Smooth muscle cell (in vitro differentiated cells): ENCODE measurements around the gene BCR. TPM values are rescaled to one million over a fixed set of nuclear protein-coding genes. Genes with fewer than 3 reads are reported as not detected.

Experiments used
- DNase-seq: peaks from one replicate; lab custom pipeline; 2025; ENCODE audit not compliant: unreplicated experiment; lab: John Stamatoyannopoulos, UW
- H2AFZ ChIP-seq: fragments of 200-600 bp; sonication (generic); 2 replicates; pipeline ENCODE4 v1.6.0; 2016; ENCODE audit warnings: antibody characterized with exemption, low read depth, mild to moderate bottlenecking
- H3F3A ChIP-seq: fragments of 200-600 bp; sonication (generic); 2 replicates; pipeline ENCODE4 v1.6.0; 2017; ENCODE audit warnings: antibody characterized with exemption, low read depth
- H3K27ac ChIP-seq: fragments of 200-600 bp; sonication (generic); 2 replicates; pipeline ENCODE4 v1.5.1; 2016; ENCODE audit warnings: low read depth, mild to moderate bottlenecking
- H3K27me3 ChIP-seq: fragments of 200-600 bp; sonication (generic); 2 replicates; pipeline ENCODE4 v1.6.1; 2016; ENCODE audit warnings: low read depth, mild to moderate bottlenecking
- H3K36me3 ChIP-seq: fragments of 200-600 bp; sonication (generic); 2 replicates; pipeline ENCODE4 v1.5.1; 2016; ENCODE audit warnings: low read depth
- H3K4me1 ChIP-seq: fragments of 200-600 bp; sonication (generic); 2 replicates; pipeline ENCODE4 v1.5.1; 2016; ENCODE audit warnings: low read depth
- H3K4me2 ChIP-seq: fragments of 200-600 bp; sonication (generic); 2 replicates; pipeline ENCODE4 v1.6.0; 2016; ENCODE audit warnings: mild to moderate bottlenecking
- H3K4me3 ChIP-seq: fragments of 200-600 bp; sonication (generic); 2 replicates; pipeline ENCODE4 v1.5.1; 2016; ENCODE audit warnings: mild to moderate bottlenecking
- H3K79me2 ChIP-seq: fragments of 200-600 bp; sonication (generic); 2 replicates; pipeline ENCODE4 v1.6.0; 2016; ENCODE audit warnings: low read depth, mild to moderate bottlenecking
- H3K9ac ChIP-seq: fragments of 200-600 bp; sonication (generic); 2 replicates; pipeline ENCODE4 v1.6.0; 2016; ENCODE audit warnings: low read depth
- H3K9me3 ChIP-seq: fragments of 200-600 bp; sonication (generic); replicated peaks from 2 replicates; pipeline ENCODE4 v1.5.1; 2016; ENCODE audit warnings: low read depth
- H4K20me1 ChIP-seq: fragments of 200-600 bp; sonication (generic); 2 replicates; pipeline ENCODE4 v1.6.0; 2016; ENCODE audit warnings: low read depth
- WGBS: methylation state at CpG from one replicate; pipeline ENCODE4 v1.1.7; 2016; ENCODE audit warnings: low lambda C conversion rate; 5-methylcytosine and 5-hydroxymethylcytosine counted together
- polyA plus RNA-seq: library from polyadenylated mRNA; unstranded; fragments of >200 nt; fragmentation: Nextera tagmentation; extraction: Ambion mirVana; gene quantifications from 2 replicates; pipeline ENCODE4 v1.2.1, GENCODE V29; 2016
- total RNA-seq: library from RNA; depleted of rRNA; stranded (reverse); fragments of >200 nt; gene quantifications from 2 replicates; pipeline ENCODE4 v1.2.3, GENCODE V29; 2014
- TF ChIP-seq, protein P1 (sequence below): fragments of 200-600 bp; sonication (generic); IDR thresholded peaks from 2 replicates; pipeline ENCODE4 v1.5.1; 2017; ENCODE audit warnings: borderline replicate concordance, mild to moderate bottlenecking, antibody characterized with exemption; ENCODE audit not compliant: insufficient read depth, poor library complexity, severe bottlenecking

The BCR gene
- total and polyA plus RNA-seq, 2 experiments from 2014 or later: 11.1 to 13.4 TPM

DNA sequence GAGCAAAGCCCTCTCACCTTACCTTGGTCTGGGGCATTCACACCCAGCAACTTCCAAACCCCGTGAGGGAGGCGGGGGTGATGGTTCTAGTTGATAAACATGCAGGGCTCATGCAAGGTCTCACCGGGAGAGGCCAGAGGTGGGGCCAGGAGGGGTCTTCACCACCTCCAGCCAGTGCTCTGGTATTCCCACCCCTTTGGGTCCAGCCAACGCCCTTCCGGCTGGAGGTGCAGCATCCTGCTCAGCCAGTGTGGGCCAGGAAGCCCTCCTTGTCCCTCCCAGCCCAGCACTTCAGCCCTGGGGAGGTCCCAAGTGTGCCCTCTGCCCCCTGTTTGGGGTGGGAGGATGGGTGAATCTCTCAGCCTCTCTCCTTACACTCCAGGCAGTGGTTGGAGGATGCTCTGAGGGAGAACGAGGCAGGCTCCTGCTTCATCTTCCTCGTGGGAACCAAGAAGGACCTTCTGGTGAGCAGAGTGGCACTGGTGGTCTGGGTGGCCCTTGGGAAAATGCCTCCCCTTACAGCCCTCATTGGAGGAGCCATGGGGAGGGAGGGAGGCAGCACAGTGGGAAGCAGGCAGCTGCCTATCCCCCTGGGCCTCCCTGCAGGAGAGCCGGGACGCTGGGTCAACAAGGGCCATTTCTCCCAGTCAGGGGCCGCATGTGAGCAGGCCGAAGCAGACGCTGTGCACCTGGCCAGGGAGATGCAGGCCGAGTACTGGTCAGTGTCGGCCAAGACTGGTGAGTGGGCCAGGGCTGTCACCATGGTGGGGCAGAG lies 21.6 kb upstream of the BCR start:
- Histone ChIP-seq H2AFZ (no peak overlapping the region), H3K4me3 (no peak overlapping the region), H3K27me3 (no peaks in the 10 kb centered on the region), H3K79me2 (no peaks in the 10 kb centered on the region), H3K36me3 (no peaks in the 10 kb centered on the region), H3K4me1 (peaks cover 4% of the 10 kb centered on the region), H4K20me1 (no peaks in the 10 kb centered on the region), H3K4me2 (no peak overlapping the region), H3F3A (no peaks in the 10 kb centered on the region), H3K9me3 (no peaks in the 10 kb centered on the region), H3K9ac (no peak overlapping the region), H3K27ac (no peak overlapping the region)
- TF ChIP-seq, protein P1, sequence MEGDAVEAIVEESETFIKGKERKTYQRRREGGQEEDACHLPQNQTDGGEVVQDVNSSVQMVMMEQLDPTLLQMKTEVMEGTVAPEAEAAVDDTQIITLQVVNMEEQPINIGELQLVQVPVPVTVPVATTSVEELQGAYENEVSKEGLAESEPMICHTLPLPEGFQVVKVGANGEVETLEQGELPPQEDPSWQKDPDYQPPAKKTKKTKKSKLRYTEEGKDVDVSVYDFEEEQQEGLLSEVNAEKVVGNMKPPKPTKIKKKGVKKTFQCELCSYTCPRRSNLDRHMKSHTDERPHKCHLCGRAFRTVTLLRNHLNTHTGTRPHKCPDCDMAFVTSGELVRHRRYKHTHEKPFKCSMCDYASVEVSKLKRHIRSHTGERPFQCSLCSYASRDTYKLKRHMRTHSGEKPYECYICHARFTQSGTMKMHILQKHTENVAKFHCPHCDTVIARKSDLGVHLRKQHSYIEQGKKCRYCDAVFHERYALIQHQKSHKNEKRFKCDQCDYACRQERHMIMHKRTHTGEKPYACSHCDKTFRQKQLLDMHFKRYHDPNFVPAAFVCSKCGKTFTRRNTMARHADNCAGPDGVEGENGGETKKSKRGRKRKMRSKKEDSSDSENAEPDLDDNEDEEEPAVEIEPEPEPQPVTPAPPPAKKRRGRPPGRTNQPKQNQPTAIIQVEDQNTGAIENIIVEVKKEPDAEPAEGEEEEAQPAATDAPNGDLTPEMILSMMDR: no peak
- no peak for DNase-seq
- 87% methylated on average over 14 of the region's 14 CpGs for WGBS

DNA sequence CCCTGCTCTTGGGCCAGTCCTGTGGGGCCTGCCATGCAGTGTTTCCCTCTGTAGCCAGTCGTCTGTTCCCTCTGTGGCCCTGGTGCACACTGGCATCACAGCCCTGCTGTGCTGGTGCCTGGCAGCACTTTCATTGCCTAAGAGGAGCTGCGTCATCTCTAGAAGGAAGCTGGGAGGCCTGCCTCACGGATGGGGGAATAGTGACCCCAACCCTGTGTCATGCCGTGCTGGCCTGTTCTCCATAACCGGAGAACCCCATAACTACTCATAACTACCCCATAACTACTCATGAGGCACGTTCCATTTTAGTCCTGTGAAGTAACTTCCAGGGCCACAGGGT lies 21.0 kb upstream of the BCR start:
- H3K36me3 ChIP-seq: no peaks in the 10 kb centered on the region
- H3K9me3 ChIP-seq: no peaks in the 10 kb centered on the region
- no peak overlapping the region for H3K4me3 ChIP-seq
- H3F3A ChIP-seq: no peaks in the 10 kb centered on the region
- H3K27me3 ChIP-seq: no peaks in the 10 kb centered on the region
- no peaks in the 10 kb centered on the region for H3K79me2 ChIP-seq
- WGBS: 100% methylated on average over 5 of the region's 6 CpGs
- TF ChIP-seq, protein P1: no peak
- no peak overlapping the region for H2AFZ ChIP-seq
- peaks cover 4% of the 10 kb centered on the region for H3K4me1 ChIP-seq
- no peaks in the 10 kb centered on the region for H4K20me1 ChIP-seq
- no peak overlapping the region for H3K27ac ChIP-seq
- H3K9ac ChIP-seq: no peak overlapping the region
- no peak overlapping the region for H3K4me2 ChIP-seq
- DNase-seq: no peak

DNA sequence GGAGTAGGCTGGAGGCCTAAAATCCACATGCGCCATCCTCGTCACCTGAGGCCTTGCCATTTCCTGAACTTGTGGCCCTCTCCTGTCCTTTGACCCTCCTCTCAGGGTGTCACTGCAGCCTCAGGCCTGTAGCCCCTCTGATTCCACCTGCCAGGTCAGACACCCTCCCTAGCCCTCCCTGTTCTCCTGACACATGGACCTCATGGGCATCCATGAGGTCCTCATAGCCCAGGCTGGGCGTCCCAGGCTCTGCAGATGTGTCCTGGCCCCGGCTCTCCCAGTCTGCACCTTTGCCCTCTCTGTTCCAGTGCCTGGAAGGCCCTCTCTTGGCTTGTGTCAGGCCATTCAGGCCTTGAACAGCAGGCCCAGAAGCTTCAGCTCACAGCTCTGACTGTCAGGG lies 19.3 kb upstream of the BCR start:
- no peaks in the 10 kb centered on the region for H4K20me1 ChIP-seq
- no peak overlapping the region for H3K4me3 ChIP-seq
- H3K9ac ChIP-seq: no peak overlapping the region
- DNase-seq: no peak
- H3K36me3 ChIP-seq: no peaks in the 10 kb centered on the region
- TF ChIP-seq, protein P1: no peak
- H3K27me3 ChIP-seq: no peaks in the 10 kb centered on the region
- no peak overlapping the region for H2AFZ ChIP-seq
- no peak overlapping the region for H3K4me2 ChIP-seq
- 94% methylated on average over 4 of the region's 4 CpGs for WGBS
- H3K4me1 ChIP-seq: peaks cover 4% of the 10 kb centered on the region
- H3K27ac ChIP-seq: no peak overlapping the region
- no peaks in the 10 kb centered on the region for H3K9me3 ChIP-seq
- no peaks in the 10 kb centered on the region for H3F3A ChIP-seq
- H3K79me2 ChIP-seq: no peaks in the 10 kb centered on the region

DNA sequence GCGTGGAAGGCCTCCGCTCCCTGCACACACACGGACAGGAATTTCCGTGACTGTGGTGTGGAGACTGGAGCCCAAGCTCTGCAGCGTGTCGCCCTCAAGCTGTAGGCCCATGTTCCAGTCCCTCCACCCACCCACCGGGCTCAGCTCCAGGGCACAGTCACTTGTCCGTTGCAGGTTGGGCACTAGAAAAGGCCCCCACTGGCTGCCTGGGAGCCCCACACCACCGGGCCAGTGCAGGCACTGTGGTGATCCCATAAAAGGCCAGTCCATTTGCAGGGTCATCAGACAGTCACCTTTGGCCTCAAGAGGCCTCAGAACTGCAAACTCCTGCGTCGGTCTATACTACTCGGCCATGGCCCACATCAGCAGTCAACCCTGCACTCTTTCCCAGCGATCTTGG lies 18.7 kb upstream of the BCR start:
- peaks cover 4% of the 10 kb centered on the region for H3K4me1 ChIP-seq
- H3F3A ChIP-seq: no peaks in the 10 kb centered on the region
- no peaks in the 10 kb centered on the region for H3K36me3 ChIP-seq
- H3K4me3 ChIP-seq: no peak overlapping the region
- H3K27ac ChIP-seq: no peak overlapping the region
- H2AFZ ChIP-seq: no peak overlapping the region
- H3K9me3 ChIP-seq: no peaks in the 10 kb centered on the region
- no peaks in the 10 kb centered on the region for H3K27me3 ChIP-seq
- no peaks in the 10 kb centered on the region for H3K79me2 ChIP-seq
- TF ChIP-seq, protein P1: no peak
- H3K4me2 ChIP-seq: no peak overlapping the region
- whole genome bisulfite sequencing: 85% methylated on average over 13 of the region's 13 CpGs
- H4K20me1 ChIP-seq: no peaks in the 10 kb centered on the region
- no peak overlapping the region for H3K9ac ChIP-seq
- DNase-seq: no peak
